Activated CD4-positive, CD25-positive, alpha-beta regulatory T cell treated with anti-CD3 and anti-CD28 coated beads, Interleukin-2, amount 50 U/mL, for 16 hours (primary cell): Measurements from ENCODE around the gene CCT7.

Source experiments
- DNase-seq: peaks from one replicate; pipeline ENCODE4 v3.0.0-alpha.2; 2020; ENCODE audit warnings: low read depth, low spot score

The CCT7 gene

GRCh38 chr2:73292906-73293533 lies 58.9 kb downstream of the CCT7 start:
- DNase-seq = no peak

- peak; percentile 86 for DNase-seq
Measured at GRCh38 chr2:73293534-73294171, 59.5 kb downstream of the CCT7 start, which contains the start of gene EGR4. TSS of gene EGR4 (minus strand) at chr2:73293548. CDS start at chr2:73293317, 231 bp downstream.

GRCh38 chr2:73294239-73294638 lies 60.1 kb downstream of the CCT7 start:
- DNase-seq = no peak

- no peak for DNase-seq
Measured at GRCh38 chr2:73295751-73296400, 61.8 kb downstream of the CCT7 start.

- DNase-seq = no peak
Measured at GRCh38 chr2:73297151-73297559, 63.0 kb downstream of the CCT7 start.

GRCh38 chr2:73297586-73297985 lies 63.5 kb downstream of the CCT7 start:
- DNase-seq = no peak

- DNase-seq = no peak
Measured at GRCh38 chr2:73300926-73301325, 66.8 kb downstream of the CCT7 start.

GRCh38 chr2:73301636-73302035 lies 67.5 kb downstream of the CCT7 start:
- DNase-seq = no peak
